ENCODE data around the gene STUM. TPM values are rescaled to one million over a fixed set of nuclear protein-coding genes. Genes with fewer than 3 reads are reported as not detected.

Gene STUM
- total RNA-seq, 1 donor from 2014 or later: 1.8 TPM

GRCh38 chr1:226650236-226650841 is 101.8 kb downstream of the STUM start:
- DNase-seq (ENCODE audit: low spot score): no peak

GRCh38 chr1:226651041-226651731 is 102.6 kb downstream of the STUM start:
- DNase-seq (ENCODE audit: low spot score): no peak

- no peak for DNase-seq (ENCODE audit: low spot score)
Measured at GRCh38 chr1:226651732-226652105, 103.2 kb downstream of the STUM start.

- no peak for DNase-seq (ENCODE audit: low spot score)
Measured at GRCh38 chr1:226652613-226653012, 104.0 kb downstream of the STUM start.

GRCh38 chr1:226653311-226653921 is 104.9 kb downstream of the STUM start:
- no peak for DNase-seq (ENCODE audit: low spot score)

- no peak for DNase-seq (ENCODE audit: low spot score)
Measured at GRCh38 chr1:226654046-226654667, 105.6 kb downstream of the STUM start.

- DNase-seq (ENCODE audit: low spot score): no peak
Measured at GRCh38 chr1:226654668-226655055, 106.1 kb downstream of the STUM start.

GRCh38 chr1:226655251-226656163 is 106.9 kb downstream of the STUM start:
- DNase-seq (ENCODE audit: low spot score): no peak

- DNase-seq (ENCODE audit: low spot score): no peak
Measured at GRCh38 chr1:226656201-226656600, 107.6 kb downstream of the STUM start.

- no peak for DNase-seq (ENCODE audit: low spot score)
Measured at GRCh38 chr1:226656601-226657277, 108.2 kb downstream of the STUM start.

GRCh38 chr1:226657895-226658545 is 109.5 kb downstream of the STUM start:
- no peak for DNase-seq (ENCODE audit: low spot score)

- no peak for DNase-seq (ENCODE audit: low spot score)
Measured at GRCh38 chr1:226658546-226659125, 110.1 kb downstream of the STUM start.

Other genes starting within 250 kb of the STUM start
- 1.3 TPM for gene LIN9, start 239.6 kb upstream of the STUM start, total RNA-seq
- 52.9 TPM for gene PARP1, start 140.7 kb upstream of the STUM start, total RNA-seq
- gene ITPKB, start 190.5 kb downstream of the STUM start, total RNA-seq: 34.9 TPM

Measured in mesenteric fat pad (tissue), 1 donor.